HepG2 (cell line): ENCODE data around the gene CDRT15L2. TPM values are rescaled to one million over a fixed set of nuclear protein-coding genes. Genes with fewer than 3 reads are reported as not detected.

Experiments used
- MTA1 ChIP-seq: sonication (generic); formaldehyde crosslinking; IDR thresholded peaks from 2 replicates; pipeline ENCODE4 v1.4.0; 2020; ENCODE audit warnings: missing genetic modification reagents, mild to moderate bottlenecking, borderline replicate concordance
- THYN1 ChIP-seq: sonication (generic); formaldehyde crosslinking; IDR thresholded peaks from 2 replicates; pipeline ENCODE4 v1.8.1; 2023; ENCODE audit warnings: low read depth, mild to moderate bottlenecking, moderate library complexity, missing genetic modification reagents, borderline replicate concordance
- ZBTB49 ChIP-seq: sonication (generic); formaldehyde crosslinking; IDR thresholded peaks from 2 replicates; pipeline ENCODE4 v1.4.0; 2020; ENCODE audit warnings: missing genetic modification reagents, borderline replicate concordance
- ZNF672 ChIP-seq: sonication (generic); formaldehyde crosslinking; IDR thresholded peaks from 2 replicates; pipeline ENCODE4 v1.8.1; 2022; ENCODE audit warnings: missing genetic modification reagents
- ZNF770 ChIP-seq: sonication (generic); formaldehyde crosslinking; IDR thresholded peaks from 2 replicates; pipeline ENCODE4 v1.5.0; 2020; ENCODE audit warnings: mild to moderate bottlenecking, missing genetic modification reagents
- ZXDC ChIP-seq: sonication (generic); formaldehyde crosslinking; IDR thresholded peaks from 2 replicates; pipeline ENCODE4 v1.5.0; 2020; ENCODE audit warnings: mild to moderate bottlenecking, missing genetic modification reagents
- polyA plus RNA-seq, 8 experiments: library from polyadenylated mRNA; depleted of rRNA in 3 of 8; stranded (reverse) in 7 of 8; unstranded in 1 of 8; fragments of >200 nt; fragmentation: Illumina TruSeq in 4 of 8; extraction: Trizol in 4 of 8; gene quantifications; 2 replicates each; pipeline versions ENCODE4 v1.2.1 to v1.2.3, GENCODE V29; 2011 to 2016; ENCODE audit warnings: low read depth in 4 of 8, missing spikeins in 1 of 8, mixed read lengths in 1 of 8; ENCODE audit not compliant: insufficient read depth in 1 of 8
- total RNA-seq, 5 experiments: library from RNA; depleted of rRNA; stranded (reverse); fragments of >200 nt; fragmentation: Illumina TruSeq; extraction: Trizol; gene quantifications; 2 replicates each; pipeline ENCODE4 v1.2.3, GENCODE V29; 2016; ENCODE audit warnings: low read depth in 1 of 5

Gene CDRT15L2
- total and polyA plus RNA-seq, 2 of the 13 experiments (the other 11 are each of a cell fraction or from before 2014, with no cell fraction given): not detected

- TF ChIP-seq MTA1 (no peak), ZBTB49 (CRISPR knock-in tag) (no peak), THYN1 (no peak), ZNF770 (no peak), ZNF672 (CRISPR knock-in tag) (no peak), ZXDC (CRISPR knock-in tag) (no peak)
These were observed 31.8 kb downstream of the CDRT15L2 start (continued) for GRCh38 chr17:20611309-20611708.
